ENCODE measurements around the gene ZBTB6.

- TF ChIP-seq LRRFIP1 (CRISPR knock-in tag; conservative IDR thresholded peaks at IDR 0.05) (no peak), ZNF773 (CRISPR knock-in tag; IDR thresholded peaks at IDR 0.05; ENCODE audit: borderline replicate concordance) (no peak), ZNF318 (CRISPR knock-in tag; IDR thresholded peaks at IDR 0.05) (no peak), SYNCRIP (IDR thresholded peaks at IDR 0.05; ENCODE audit: insufficient read depth, low read depth, low read length) (no peak), NR2F2 (IDR thresholded peaks at IDR 0.05; ENCODE audit: borderline replicate concordance, low read depth) (no peak), TARDBP (CRISPR knock-in tag; IDR thresholded peaks at IDR 0.05) (no peak)
These were observed 48.0 kb upstream of the ZBTB6 start for GRCh38 chr9:122961139-122961538.

Measured in HepG2 (cell line).